ENCODE measurements around the gene LRRC56. TPM values are rescaled to one million over a fixed set of nuclear protein-coding genes. Genes with fewer than 3 reads are reported as not detected.

The LRRC56 gene, protein sequence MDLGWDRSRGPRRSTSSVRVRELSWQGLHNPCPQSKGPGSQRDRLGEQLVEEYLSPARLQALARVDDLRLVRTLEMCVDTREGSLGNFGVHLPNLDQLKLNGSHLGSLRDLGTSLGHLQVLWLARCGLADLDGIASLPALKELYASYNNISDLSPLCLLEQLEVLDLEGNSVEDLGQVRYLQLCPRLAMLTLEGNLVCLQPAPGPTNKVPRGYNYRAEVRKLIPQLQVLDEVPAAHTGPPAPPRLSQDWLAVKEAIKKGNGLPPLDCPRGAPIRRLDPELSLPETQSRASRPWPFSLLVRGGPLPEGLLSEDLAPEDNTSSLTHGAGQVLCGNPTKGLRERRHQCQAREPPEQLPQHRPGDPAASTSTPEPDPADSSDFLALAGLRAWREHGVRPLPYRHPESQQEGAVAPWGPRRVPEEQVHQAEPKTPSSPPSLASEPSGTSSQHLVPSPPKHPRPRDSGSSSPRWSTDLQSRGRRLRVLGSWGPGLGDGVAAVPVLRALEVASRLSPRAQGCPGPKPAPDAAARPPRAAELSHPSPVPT
- total RNA-seq (2011; cell fraction: chromatin; rRNA removed; ENCODE audit: low replicate concordance), result 8.0 and 39.1 TPM in 2 replicates
- total RNA-seq (2011; cell fraction: nucleolus; rRNA removed), result 24.1 and 24.3 TPM in 2 replicates
- 9.9 and 12.5 TPM in 2 replicates for total RNA-seq (2011; cell fraction: nucleoplasm; rRNA removed)
- total RNA-seq (2014; rRNA removed) (1.5 and 1.6 TPM in 2 replicates), total RNA-seq (2014; rRNA removed; fragmentation: Illumina TruSeq; extraction: Trizol) (0.13 and 0.22 TPM in 2 replicates), total RNA-seq (2015; rRNA removed; fragmentation: Illumina TruSeq; extraction: Trizol) (1.0 and 1.3 TPM in 2 replicates), total RNA-seq (2021) (3.4 and 4.5 TPM in 2 replicates), polyA plus RNA-seq (2011; rRNA removed) (1.0 and 1.6 TPM in 2 replicates), polyA plus RNA-seq (2014; fragmentation: Illumina TruSeq; extraction: Trizol) (0.61 and 1.4 TPM in 2 replicates), polyA plus RNA-seq (2014; fragmentation: Nextera tagmentation; extraction: Ambion mirVana) (under 1 TPM in 1 of 2 experiments, not detected in 1; 0.03 TPM), polyA plus RNA-seq (2014; rRNA removed) (3.6 and 4.3 TPM in 2 replicates), polyA minus RNA-seq (2011; rRNA and poly(A)+ RNA removed) (0.45 and 0.77 TPM in 2 replicates), Bru-seq, nascent RNA (percentile 42 among the genes with signal in this experiment), BruChase-seq, experiment 1, labeled RNA remaining after a 2-hour chase (percentile 26 among the genes with signal in this experiment), BruChase-seq, experiment 2, labeled RNA remaining after a 6-hour chase (percentile 32 among the genes with signal in this experiment)
- 0.84 and 3.6 TPM in 2 replicates for polyA plus RNA-seq (2011; cell fraction: cytosol; rRNA removed)
- polyA plus RNA-seq (2011; cell fraction: nucleus; rRNA removed), result 11.6 and 26.8 TPM in 2 replicates
- 3.3 and 10.8 TPM in 2 replicates for polyA plus RNA-seq (2012)
- 0.86 and 1.1 TPM in 2 replicates for polyA minus RNA-seq (2011; cell fraction: cytosol; rRNA and poly(A)+ RNA removed)
- 3.6 and 4.6 TPM in 2 replicates for polyA minus RNA-seq (2011; cell fraction: nucleus; rRNA and poly(A)+ RNA removed)
- long read RNA-seq, experiment 1, partial matches to known transcripts, result 4 of 6 reads
- long read RNA-seq, experiment 1, other reads (novel, unspliced or antisense), result 2 of 6 reads
- long read RNA-seq, experiment 2, partial matches to known transcripts, result 3 of 5 reads
- long read RNA-seq, experiment 2, other reads (novel, unspliced or antisense), result 2 of 5 reads
- long read RNA-seq, experiment 3, result 0 reads

DNA sequence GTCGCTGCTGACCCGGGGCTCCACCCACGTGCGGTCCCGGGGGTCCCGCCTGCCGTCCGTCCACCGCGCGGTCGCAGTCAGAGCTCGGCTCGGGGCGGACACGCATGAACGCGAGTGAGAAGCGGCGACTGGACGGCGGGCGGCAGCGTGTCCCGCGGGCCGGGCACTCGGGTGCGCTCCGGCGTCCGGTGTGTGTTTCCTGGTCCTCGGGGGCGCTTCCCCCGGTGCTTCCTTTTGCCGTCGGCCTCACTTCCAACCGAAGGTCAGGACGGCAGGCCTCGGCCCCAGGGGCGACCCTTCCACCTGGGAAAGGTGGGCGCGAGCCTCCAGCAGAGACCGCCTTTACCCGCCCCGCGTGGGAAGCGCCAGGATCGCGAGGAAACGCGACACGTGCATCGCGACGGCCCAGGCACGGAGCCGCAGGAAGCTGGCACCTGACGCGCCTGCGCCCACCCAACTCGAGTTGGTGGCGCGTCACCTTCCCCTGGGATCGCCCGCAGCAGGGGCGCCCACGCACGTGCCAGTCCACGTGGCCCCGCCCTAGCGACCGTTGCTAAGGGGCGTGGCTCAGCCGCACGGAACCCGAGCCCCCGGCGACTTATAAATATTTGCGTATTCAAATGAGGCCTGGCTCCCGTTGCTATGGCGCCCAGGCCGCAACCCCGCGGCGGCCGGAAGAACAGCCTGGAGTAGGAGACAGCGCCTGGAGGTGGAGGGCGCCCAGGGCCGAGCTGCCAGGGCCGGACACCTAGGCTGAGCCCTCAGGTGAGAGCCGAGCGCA lies at the start of gene LRRC56:
LRRC56 (plus strand) TSS at position 687 of the 781 bp plus-strand sequence. CDS start 3,158 bp downstream, outside the sequence.
- in situ Hi-C loops (cut with MboI) (no loop called here), intact Hi-C loops (cut with micrococcal nuclease) (no loop called here)
- peak; percentile 92 to 95 (median 94) for DNase-seq (ENCODE audit: extremely low read depth in 1 of 4, low spot score in 3 of 4)
- WGBS (ENCODE audit: insufficient coverage, low coverage, missing lambda C conversion rate), result 16% methylated on average over 36 of the region's 93 CpGs
- Histone ChIP-seq H3K4me2 (ENCODE audit: insufficient read depth, low read length) (peak within 1 kb of the TSS; percentile 68), H3K36me3 (ENCODE audit: control insufficient read depth, insufficient read depth, low read length) (peaks cover 23% of the 10 kb centered on the region; the same call in 1 of the 3 replicates), H3K4me3 (peak within 1 kb of the TSS; percentile 78), H3K27me3 (ENCODE audit: control insufficient read depth in 2 of 2, insufficient read depth in 2 of 2, low read length in 2 of 2) (no peaks in the 10 kb centered on the region), H3K9me1 (ENCODE audit: control insufficient read depth, insufficient read depth, low read length) (peaks cover 3% of the 10 kb centered on the region), H4K20me1 (replicated peaks; ENCODE audit: control insufficient read depth, insufficient read depth, low read length) (0 out of 2 replicates have a peak, but pooled peaks cover 4% of the 10 kb centered on the region), H3K4me1 (replicated peaks in 1 of 2; ENCODE audit: control insufficient read depth in 2 of 2, insufficient read depth in 2 of 2, low read length in 2 of 2) (peaks cover 22 to 84% of the 10 kb centered on the region in 2 experiments), H3K9ac (ENCODE audit: insufficient read depth in 1 of 2, low read depth in 2 of 2, low read length in 2 of 2) (peak within 1 kb of the TSS; percentile 48 to 82; a peak in 3 of 4 replicates), H3K27ac (ENCODE audit: extremely low read depth, low read depth, low read length) (peak within 1 kb of the TSS; percentile 70), H2AFZ (ENCODE audit: low read depth, low read length) (peak within 1 kb of the TSS; percentile 87), H3K9me3 (replicated peaks; ENCODE audit: control insufficient read depth, insufficient read depth, low read depth, low read length) (no peaks in the 10 kb centered on the region), H3K79me2 (ENCODE audit: control insufficient read depth, insufficient read depth, low read length) (peaks cover 17% of the 10 kb centered on the region)
- peak; percentile 84 for ATAC-seq
- POLR2A ChIA-PET, result interaction anchor here (0.5 to 1.2 kb wide), 3 partner anchors 18 to 32 kb away, joined by 4 to 5 read pairs (median 4); no protein-coding TSS in a partner anchor
- CTCF ChIA-PET (ENCODE audit: low intra/inter-chr PET ratio), result no interaction called here
- no TSS peak for BruUV-seq (replicated peaks)
- peak; percentile 92 for FAIRE-seq
- TF ChIP-seq HMG20B (CRISPR knock-in tag; IDR thresholded peaks at IDR 0.05) (no peak), NEUROD1 (IDR thresholded peaks at IDR 0.05; ENCODE audit: borderline replicate concordance, low read depth, low read length, partially characterized antibody) (peak; percentile 70), MTA2 (IDR thresholded peaks at IDR 0.05; ENCODE audit: low read depth) (no peak), POLR2G (IDR thresholded peaks at IDR 0.05; ENCODE audit: low read depth, low read length) (peak; percentile 76), HBP1 (CRISPR knock-in tag; IDR thresholded peaks at IDR 0.05) (no peak)
- TF ChIP-seq, protein P1, sequence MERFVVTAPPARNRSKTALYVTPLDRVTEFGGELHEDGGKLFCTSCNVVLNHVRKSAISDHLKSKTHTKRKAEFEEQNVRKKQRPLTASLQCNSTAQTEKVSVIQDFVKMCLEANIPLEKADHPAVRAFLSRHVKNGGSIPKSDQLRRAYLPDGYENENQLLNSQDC (CRISPR knock-in tag; IDR thresholded peaks at IDR 0.05), result no peak
- TF ChIP-seq, protein P2, sequence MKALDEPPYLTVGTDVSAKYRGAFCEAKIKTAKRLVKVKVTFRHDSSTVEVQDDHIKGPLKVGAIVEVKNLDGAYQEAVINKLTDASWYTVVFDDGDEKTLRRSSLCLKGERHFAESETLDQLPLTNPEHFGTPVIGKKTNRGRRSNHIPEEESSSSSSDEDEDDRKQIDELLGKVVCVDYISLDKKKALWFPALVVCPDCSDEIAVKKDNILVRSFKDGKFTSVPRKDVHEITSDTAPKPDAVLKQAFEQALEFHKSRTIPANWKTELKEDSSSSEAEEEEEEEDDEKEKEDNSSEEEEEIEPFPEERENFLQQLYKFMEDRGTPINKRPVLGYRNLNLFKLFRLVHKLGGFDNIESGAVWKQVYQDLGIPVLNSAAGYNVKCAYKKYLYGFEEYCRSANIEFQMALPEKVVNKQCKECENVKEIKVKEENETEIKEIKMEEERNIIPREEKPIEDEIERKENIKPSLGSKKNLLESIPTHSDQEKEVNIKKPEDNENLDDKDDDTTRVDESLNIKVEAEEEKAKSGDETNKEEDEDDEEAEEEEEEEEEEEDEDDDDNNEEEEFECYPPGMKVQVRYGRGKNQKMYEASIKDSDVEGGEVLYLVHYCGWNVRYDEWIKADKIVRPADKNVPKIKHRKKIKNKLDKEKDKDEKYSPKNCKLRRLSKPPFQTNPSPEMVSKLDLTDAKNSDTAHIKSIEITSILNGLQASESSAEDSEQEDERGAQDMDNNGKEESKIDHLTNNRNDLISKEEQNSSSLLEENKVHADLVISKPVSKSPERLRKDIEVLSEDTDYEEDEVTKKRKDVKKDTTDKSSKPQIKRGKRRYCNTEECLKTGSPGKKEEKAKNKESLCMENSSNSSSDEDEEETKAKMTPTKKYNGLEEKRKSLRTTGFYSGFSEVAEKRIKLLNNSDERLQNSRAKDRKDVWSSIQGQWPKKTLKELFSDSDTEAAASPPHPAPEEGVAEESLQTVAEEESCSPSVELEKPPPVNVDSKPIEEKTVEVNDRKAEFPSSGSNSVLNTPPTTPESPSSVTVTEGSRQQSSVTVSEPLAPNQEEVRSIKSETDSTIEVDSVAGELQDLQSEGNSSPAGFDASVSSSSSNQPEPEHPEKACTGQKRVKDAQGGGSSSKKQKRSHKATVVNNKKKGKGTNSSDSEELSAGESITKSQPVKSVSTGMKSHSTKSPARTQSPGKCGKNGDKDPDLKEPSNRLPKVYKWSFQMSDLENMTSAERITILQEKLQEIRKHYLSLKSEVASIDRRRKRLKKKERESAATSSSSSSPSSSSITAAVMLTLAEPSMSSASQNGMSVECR (CRISPR knock-in tag; IDR thresholded peaks at IDR 0.05), result peak; percentile 50; the same call in 1 of the 2 replicates
